IMR-90 (cell line): Measurements from ENCODE around the gene EMCN.

Experiments used
- BHLHE40 ChIP-seq: fragments of 150-350 bp; IDR thresholded peaks from 2 replicates; pipeline ENCODE4 v1.6.1; 2016; ENCODE audit warnings: mild to moderate bottlenecking, low read depth, low read length
- CEBPB ChIP-seq: IDR thresholded peaks from 2 replicates; pipeline ENCODE4 v1.6.1; 2012; ENCODE audit warnings: low read depth, low read length, improper control_type of control experiment
- CHD1 ChIP-seq: IDR thresholded peaks from 2 replicates; pipeline ENCODE4 v1.6.1; 2012; ENCODE audit warnings: low read depth, low read length, improper control_type of control experiment
- CTCF ChIP-seq: conservative IDR thresholded peaks from 2 replicates; pipeline ENCODE4 v1.5.1; 2012; ENCODE audit warnings: mild to moderate bottlenecking, low read depth, low read length, improper control_type of control experiment
- POLR2A ChIP-seq: IDR thresholded peaks from 2 replicates; pipeline ENCODE4 v1.6.1; 2012; ENCODE audit warnings: mild to moderate bottlenecking, low read depth, low read length
- RCOR1 ChIP-seq: IDR thresholded peaks from 2 replicates; pipeline ENCODE4 v1.6.1; 2012; ENCODE audit warnings: mild to moderate bottlenecking, low read length, improper control_type of control experiment; ENCODE audit not compliant: insufficient replicate concordance

DNA sequence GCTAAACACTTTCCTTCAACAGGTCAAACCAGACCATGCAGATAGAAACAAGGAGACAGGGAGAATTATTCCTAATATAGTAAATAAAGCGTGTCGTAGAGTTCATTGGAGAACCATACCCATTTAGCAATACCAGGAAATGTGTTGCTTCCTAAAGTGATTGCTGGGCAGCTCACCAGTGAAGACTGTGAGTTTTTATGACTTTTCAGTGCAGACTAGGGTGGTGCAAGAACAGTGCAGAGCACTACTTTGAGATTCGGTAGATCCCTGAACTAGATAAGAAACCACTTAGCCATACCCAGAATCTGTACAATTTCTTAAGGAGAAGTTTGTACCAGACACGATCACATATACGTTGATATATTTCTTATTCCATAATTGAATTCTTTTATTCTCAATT, 87.4 kb downstream of the EMCN start:
- TF ChIP-seq CTCF (no peak), POLR2A (no peak), CEBPB (no peak), BHLHE40 (no peak), CHD1 (no peak), RCOR1 (no peak)
